PC-9 (cell line): ENCODE data around the gene CWF19L2.

Experiments used
- CTCF ChIP-seq: fragments of 200-600 bp; sonication (generic); conservative IDR thresholded peaks from 2 replicates; pipeline ENCODE4 v1.6.1; 2017; ENCODE audit warnings: mixed run types, antibody characterized with exemption, mild to moderate bottlenecking, moderate library complexity
- EZH2 ChIP-seq: fragments of 200-600 bp; sonication (generic); IDR thresholded peaks from 2 replicates; pipeline ENCODE4 v1.8.0; 2017; ENCODE audit warnings: antibody characterized with exemption, low read depth

- no peak for TF ChIP-seq EZH2
- TF ChIP-seq CTCF, result no peak
These were observed 175.4 kb downstream of the CWF19L2 start for GRCh38 chr11:107282195-107282594.
